Large intestine (tissue), 3 donors: ENCODE results near the gene KRT222. TPM values are rescaled to one million over a fixed set of nuclear protein-coding genes. Genes with fewer than 3 reads are reported as not detected.

Source experiments
- DNase-seq, 2 donors: peaks; one replicate each; pipeline versions ENCODE4 v3.0.0 to v3.0.0-alpha.2; 2013
- H3K27ac ChIP-seq: one replicate; pipeline ENCODE4 v1.5.1; 2013; ENCODE audit warnings: low read length
- H3K27me3 ChIP-seq: 2 replicates; pipeline ENCODE4 v1.6.1; 2013; ENCODE audit warnings: low read length; ENCODE audit not compliant: control insufficient read depth, insufficient read depth
- H3K36me3 ChIP-seq: 2 replicates; pipeline ENCODE4 v1.6.1; 2013; ENCODE audit warnings: low read length; ENCODE audit not compliant: control insufficient read depth, insufficient read depth
- H3K4me1 ChIP-seq: one replicate; pipeline ENCODE4 v1.6.1; 2013; ENCODE audit warnings: low read length; ENCODE audit not compliant: control insufficient read depth, insufficient read depth
- H3K4me3 ChIP-seq: one replicate; pipeline ENCODE4 v1.5.1; 2013; ENCODE audit warnings: low read length
- H3K9me3 ChIP-seq: one replicate; pipeline ENCODE4 v1.6.1; 2013; ENCODE audit warnings: mild to moderate bottlenecking, low read depth, low read length, moderate library complexity; ENCODE audit not compliant: control insufficient read depth
- WGBS: methylation state at CpG from one replicate; pipeline ENCODE4 v1.1.5; 2013; ENCODE audit warnings: low lambda C conversion rate; ENCODE audit not compliant: insufficient coverage; 5-methylcytosine and 5-hydroxymethylcytosine counted together
- polyA plus RNA-seq: library from polyadenylated mRNA; unstranded; fragments of 120-200 nt; gene quantifications from one replicate; pipeline ENCODE4 v1.2.1, GENCODE V29; 2013

The KRT222 gene
- polyA plus RNA-seq, 1 donor = 2.0 TPM

DNA sequence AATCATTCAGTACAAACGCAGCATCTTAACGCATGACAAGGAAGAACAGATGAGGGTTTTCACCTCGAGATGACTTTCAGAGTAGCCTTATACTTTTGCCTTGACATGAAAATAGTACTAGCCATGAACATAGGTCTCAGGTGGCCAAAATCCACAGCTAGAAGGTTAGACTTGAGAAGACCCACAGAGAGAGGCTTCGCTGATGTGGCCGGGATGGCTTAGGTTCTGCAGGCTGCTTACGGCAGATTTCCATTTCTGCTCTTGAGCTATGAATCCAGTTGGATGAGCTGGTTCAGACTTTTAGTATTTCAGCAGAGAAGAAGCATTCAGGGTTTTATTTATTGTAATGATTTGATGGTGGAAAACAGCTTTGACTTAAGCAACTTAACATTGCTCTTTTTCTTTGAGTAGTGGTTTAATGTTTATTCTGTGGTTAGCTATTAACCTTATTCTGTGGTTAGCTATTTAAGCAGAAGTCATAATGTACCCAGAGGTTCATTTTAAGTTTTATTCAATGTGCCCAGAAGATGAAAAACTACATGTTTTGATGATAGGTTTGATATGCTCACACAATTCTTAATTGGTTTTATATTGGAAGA, 31.0 kb upstream of the KRT222 start:
- peaks cover 2% of the 10 kb centered on the region for H3K27me3 ChIP-seq
- H3K4me3 ChIP-seq = no peak overlapping the region
- no peak for DNase-seq
- WGBS = no CpG with 5 or more reads among the region's 6 CpGs
- H3K27ac ChIP-seq = no peak overlapping the region
- H3K9me3 ChIP-seq = no peaks in the 10 kb centered on the region
- H3K36me3 ChIP-seq = no peaks in the 10 kb centered on the region
- H3K4me1 ChIP-seq = peaks cover 4% of the 10 kb centered on the region

- Histone ChIP-seq H3K9me3 (no peaks in the 10 kb centered on the region), H3K4me3 (no peak overlapping the region), H3K27me3 (peaks cover 2% of the 10 kb centered on the region), H3K27ac (no peak overlapping the region), H3K4me1 (peaks cover 4% of the 10 kb centered on the region), H3K36me3 (no peaks in the 10 kb centered on the region)
- no peak for DNase-seq
- no CpG with 5 or more reads among the region's 9 CpGs for WGBS
These were observed 29.6 kb upstream of the KRT222 start for GRCh38 chr17:40694584-40694983.

DNA sequence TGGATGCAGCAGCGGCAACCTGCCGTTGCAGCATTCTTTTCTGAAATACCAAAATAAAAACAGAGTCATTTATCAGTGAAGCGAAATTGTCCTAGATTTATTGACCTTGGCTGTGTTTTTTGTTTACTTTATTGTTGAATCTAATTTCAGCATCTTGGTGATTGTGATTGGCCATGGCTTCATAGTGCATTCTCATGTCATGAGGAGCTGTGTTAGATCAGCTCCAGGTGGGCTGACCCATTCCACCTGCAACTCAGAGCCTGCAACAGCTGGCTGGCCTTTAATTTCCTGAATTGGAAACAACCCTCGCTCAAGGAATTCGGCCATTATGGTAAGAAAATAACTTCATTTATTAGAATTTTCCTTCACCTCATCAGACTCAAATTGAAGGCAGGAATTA, 22.1 kb upstream of the KRT222 start:
- H3K27ac ChIP-seq = no peak overlapping the region

GRCh38 chr17:40686192-40686591, 21.2 kb upstream of the KRT222 start:
- Histone ChIP-seq H3K27me3 (no peaks in the 10 kb centered on the region), H3K4me1 (no peaks in the 10 kb centered on the region), H3K36me3 (no peaks in the 10 kb centered on the region), H3K27ac (no peak overlapping the region), H3K4me3 (no peak overlapping the region), H3K9me3 (no peaks in the 10 kb centered on the region)
- no peak for DNase-seq
- no CpG with 5 or more reads among the region's 4 CpGs for WGBS

More for the DNA sequence above, 22.1 kb upstream of the KRT222 start:
- no peak for DNase-seq
- H3K36me3 ChIP-seq = no peaks in the 10 kb centered on the region
- no peaks in the 10 kb centered on the region for H3K4me1 ChIP-seq
- H3K27me3 ChIP-seq = no peaks in the 10 kb centered on the region
- H3K9me3 ChIP-seq = no peaks in the 10 kb centered on the region
- WGBS = 100% methylated on average over 2 of the region's 5 CpGs
- no peak overlapping the region for H3K4me3 ChIP-seq

DNA sequence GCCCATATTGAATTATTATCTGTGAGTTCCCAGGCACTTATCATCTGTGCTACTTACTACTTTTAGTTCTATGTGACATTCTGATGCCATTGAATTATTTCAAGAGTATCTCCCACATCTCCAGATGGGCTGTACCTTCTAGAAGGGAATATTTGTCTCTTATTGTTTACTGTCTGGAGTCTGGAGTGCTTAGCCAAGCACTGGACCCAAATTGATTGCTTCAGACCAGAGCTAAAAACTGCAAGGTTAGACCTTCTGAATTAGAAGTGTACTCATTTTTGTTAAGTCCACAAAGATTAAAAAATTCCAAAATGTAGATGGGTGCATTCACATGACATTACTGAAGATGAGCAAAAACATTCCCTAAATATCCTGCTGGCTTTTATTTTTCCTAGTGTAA, 16.0 kb upstream of the KRT222 start:
- DNase-seq = no peak
- H3K27ac ChIP-seq = no peak overlapping the region
- H3K27me3 ChIP-seq = no peaks in the 10 kb centered on the region

DNA sequence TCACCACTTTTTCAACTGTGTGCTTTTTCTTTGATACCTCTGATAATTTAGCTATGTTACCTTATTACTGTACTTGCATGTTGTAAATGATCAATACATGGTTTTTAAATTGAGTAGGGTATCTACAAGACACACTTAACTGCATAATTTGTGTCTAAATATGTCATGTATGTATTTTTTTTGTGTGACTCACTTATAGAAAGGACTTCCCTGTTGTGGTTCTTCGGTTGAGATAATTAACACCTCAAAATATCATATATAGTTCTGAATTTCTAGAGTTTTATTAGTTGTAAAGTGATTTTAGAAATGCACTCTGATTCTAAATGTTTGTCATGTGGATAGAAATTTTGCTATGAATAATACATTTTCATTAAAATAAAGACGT, 14.5 kb upstream of the KRT222 start:
- no peak overlapping the region for H3K4me3 ChIP-seq
- no peaks in the 10 kb centered on the region for H3K36me3 ChIP-seq
- no peaks in the 10 kb centered on the region for H3K9me3 ChIP-seq
- H3K27me3 ChIP-seq = no peaks in the 10 kb centered on the region
- no peaks in the 10 kb centered on the region for H3K4me1 ChIP-seq
- DNase-seq = no peak
- WGBS = no CpG with 5 or more reads among the region's 2 CpGs
- H3K27ac ChIP-seq = no peak overlapping the region

More for the DNA sequence above, 16.0 kb upstream of the KRT222 start:
- Histone ChIP-seq H3K36me3 (no peaks in the 10 kb centered on the region), H3K4me1 (no peaks in the 10 kb centered on the region), H3K4me3 (no peak overlapping the region), H3K9me3 (no peaks in the 10 kb centered on the region)

- 20% methylated on average over 1 of the region's 4 CpGs for WGBS
- Histone ChIP-seq H3K36me3 (no peaks in the 10 kb centered on the region), H3K4me1 (no peaks in the 10 kb centered on the region), H3K9me3 (no peaks in the 10 kb centered on the region), H3K27me3 (no peaks in the 10 kb centered on the region), H3K27ac (no peak overlapping the region), H3K4me3 (no peak overlapping the region)
- no peak for DNase-seq
These were observed 14.0 kb upstream of the KRT222 start for GRCh38 chr17:40678902-40679522.

GRCh38 chr17:40675905-40676304, 10.9 kb upstream of the KRT222 start:
- no peak for DNase-seq
- WGBS = no CpG with 5 or more reads among the region's 4 CpGs
- Histone ChIP-seq H3K9me3 (no peaks in the 10 kb centered on the region), H3K27ac (no peak overlapping the region), H3K4me3 (no peak overlapping the region), H3K36me3 (no peaks in the 10 kb centered on the region), H3K4me1 (no peaks in the 10 kb centered on the region), H3K27me3 (no peaks in the 10 kb centered on the region)

GRCh38 chr17:40672654-40673053, 7.7 kb upstream of the KRT222 start:
- Histone ChIP-seq H3K4me1 (no peaks in the 10 kb centered on the region), H3K36me3 (no peaks in the 10 kb centered on the region), H3K4me3 (no peak overlapping the region), H3K27ac (no peak overlapping the region), H3K27me3 (no peaks in the 10 kb centered on the region), H3K9me3 (no peaks in the 10 kb centered on the region)
- no peak for DNase-seq
- WGBS = 100% methylated on average over 2 of the region's 2 CpGs

GRCh38 chr17:40671282-40671681, 6.3 kb upstream of the KRT222 start:
- no peak overlapping the region for H3K4me3 ChIP-seq
- WGBS = 56% methylated on average over 2 of the region's 4 CpGs
- H3K27ac ChIP-seq = no peak overlapping the region
- no peaks in the 10 kb centered on the region for H3K9me3 ChIP-seq
- no peaks in the 10 kb centered on the region for H3K27me3 ChIP-seq
- no peak for DNase-seq
- H3K4me1 ChIP-seq = peaks cover 4% of the 10 kb centered on the region
- no peaks in the 10 kb centered on the region for H3K36me3 ChIP-seq

DNA sequence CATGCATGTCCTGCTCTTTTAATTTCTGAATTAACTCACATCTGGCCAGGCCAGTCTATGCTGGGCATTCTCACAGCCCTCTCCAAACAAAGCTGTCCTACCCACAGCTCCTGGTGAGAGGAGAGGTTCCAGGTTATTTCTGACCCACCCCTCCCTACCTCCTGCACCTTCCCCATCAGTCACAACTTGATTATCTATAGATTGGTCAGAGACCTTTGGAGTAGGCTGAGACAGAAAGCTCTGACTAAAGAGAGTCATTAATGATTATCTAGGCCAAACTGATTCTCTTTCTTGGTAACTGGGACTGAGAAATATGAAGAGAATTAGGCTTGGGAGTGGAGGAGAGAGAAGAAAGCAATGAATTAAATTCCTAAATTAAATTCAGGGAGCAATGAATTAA, 1.4 kb upstream of the KRT222 start:
- H3K4me1 ChIP-seq = peaks cover 10% of the 10 kb centered on the region
- peak; percentile 30 to 60 for DNase-seq
- H3K4me3 ChIP-seq = no peak overlapping the region
- H3K9me3 ChIP-seq = no peaks in the 10 kb centered on the region
- no peaks in the 10 kb centered on the region for H3K27me3 ChIP-seq
- no peaks in the 10 kb centered on the region for H3K36me3 ChIP-seq
- H3K27ac ChIP-seq = no peak overlapping the region
